Endothelial cell of umbilical vein (primary cell): ENCODE measurements around the gene RAB19.

Experiments
- CTCF ChIP-seq, 2 donors: IDR thresholded peaks; 1 replicate in 1 of 2; 2 replicates in 1 of 2; pipeline ENCODE4 v1.5.1; 2011; ENCODE audit warnings: low read length in 2 of 2, mild to moderate bottlenecking in 2 of 2, moderate library complexity in 2 of 2, control low read depth in 1 of 2, inconsistent platforms in 1 of 2, low read depth in 1 of 2; ENCODE audit not compliant: insufficient read depth in 1 of 2; ENCODE audit errors: extremely low read depth in 1 of 2
- GATA2 ChIP-seq: IDR thresholded peaks from 2 replicates; pipeline ENCODE4 v1.7.0; 2011; ENCODE audit warnings: low read depth, mild to moderate bottlenecking, moderate library complexity, mixed read lengths, low read length; ENCODE audit not compliant: insufficient read length, insufficient read depth

- no peak for TF ChIP-seq GATA2
- no peak for TF ChIP-seq CTCF (IDR thresholded peaks at IDR 0.05; ENCODE audit: extremely low read depth in 1 of 2, insufficient read depth in 1 of 2, low read depth in 1 of 2, low read length in 2 of 2)
Measured at GRCh38 chr7:140458916-140459315, 55.1 kb downstream of the RAB19 start.
